PFSK-1 (cell line): Measurements from ENCODE around the gene HIRA.

Experiments
- FOXP2 ChIP-seq: optimal IDR thresholded peaks from 2 replicates; pipeline ENCODE3; 2011; ENCODE audit warnings: borderline replicate concordance, control low read depth, inconsistent platforms; ENCODE audit not compliant: insufficient read depth; ENCODE audit errors: extremely low read length, extremely low read depth
- POLR2AphosphoS5 ChIP-seq: IDR thresholded peaks from 2 replicates; pipeline ENCODE4 v1.6.1; 2012; ENCODE audit warnings: low read depth, mild to moderate bottlenecking, control low read depth, low read length, moderate library complexity
- REST ChIP-seq, 2 experiments: IDR thresholded peaks; 2 replicates each; pipeline versions ENCODE4 v1.6.1 to v1.8.0; 2011 to 2012; ENCODE audit warnings: low read depth in 2 of 2, low read length in 2 of 2, control low read depth in 1 of 2, inconsistent platforms in 1 of 2, mild to moderate bottlenecking in 1 of 2, moderate library complexity in 1 of 2; ENCODE audit not compliant: insufficient read depth in 1 of 2
- SIN3A ChIP-seq: IDR thresholded peaks from 2 replicates; pipeline ENCODE4 v1.6.1; 2012; ENCODE audit warnings: mild to moderate bottlenecking, low read length, moderate library complexity, borderline replicate concordance; ENCODE audit not compliant: insufficient read depth
- TAF1 ChIP-seq: IDR thresholded peaks from 2 replicates; pipeline ENCODE4 v1.6.1; 2012; ENCODE audit warnings: low read length, control low read depth, borderline replicate concordance; ENCODE audit not compliant: insufficient read depth

The HIRA gene

DNA sequence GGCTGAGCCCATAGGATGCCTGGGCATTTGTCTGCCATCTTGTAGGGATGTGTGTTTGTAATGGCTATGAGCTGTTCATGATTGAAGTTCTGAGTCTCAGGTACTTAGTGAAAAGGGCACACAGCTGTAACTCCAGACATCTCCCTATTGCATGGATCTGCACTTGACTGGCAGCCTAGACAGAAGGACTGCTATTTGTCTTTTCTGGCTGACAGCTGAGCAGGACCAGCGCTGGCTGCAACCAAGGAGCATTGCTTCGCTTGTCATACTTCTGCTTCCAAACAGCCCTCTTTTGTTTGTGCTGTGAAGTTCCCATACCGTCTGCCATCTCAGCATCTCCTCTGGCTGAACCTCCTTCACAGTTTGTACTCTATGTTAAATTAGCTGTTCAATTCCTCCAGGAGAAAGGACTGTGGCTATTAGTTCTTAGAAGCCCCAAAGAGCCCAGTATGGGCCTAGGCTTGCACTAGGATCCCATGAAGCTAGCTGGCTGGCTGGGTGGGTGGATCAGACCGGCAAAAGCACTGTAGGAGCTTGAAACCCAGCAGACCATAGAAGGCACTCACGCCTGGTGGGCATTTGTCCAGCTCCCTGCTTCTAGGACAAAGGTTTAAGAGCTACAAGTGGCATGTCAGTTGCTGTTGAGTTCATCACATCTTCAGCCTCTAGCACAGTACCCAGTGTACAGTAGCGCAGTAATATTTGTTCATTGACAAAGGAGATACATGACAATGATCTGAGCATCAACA, 20.4 kb downstream of the HIRA start:
- TF ChIP-seq POLR2AphosphoS5, result no peak
- no peak for TF ChIP-seq TAF1
- no peak for TF ChIP-seq FOXP2
- TF ChIP-seq REST (IDR thresholded peaks at IDR 0.05; ENCODE audit: insufficient read depth in 1 of 2, low read depth in 2 of 2, low read length in 2 of 2), result no peak
- no peak for TF ChIP-seq SIN3A

DNA sequence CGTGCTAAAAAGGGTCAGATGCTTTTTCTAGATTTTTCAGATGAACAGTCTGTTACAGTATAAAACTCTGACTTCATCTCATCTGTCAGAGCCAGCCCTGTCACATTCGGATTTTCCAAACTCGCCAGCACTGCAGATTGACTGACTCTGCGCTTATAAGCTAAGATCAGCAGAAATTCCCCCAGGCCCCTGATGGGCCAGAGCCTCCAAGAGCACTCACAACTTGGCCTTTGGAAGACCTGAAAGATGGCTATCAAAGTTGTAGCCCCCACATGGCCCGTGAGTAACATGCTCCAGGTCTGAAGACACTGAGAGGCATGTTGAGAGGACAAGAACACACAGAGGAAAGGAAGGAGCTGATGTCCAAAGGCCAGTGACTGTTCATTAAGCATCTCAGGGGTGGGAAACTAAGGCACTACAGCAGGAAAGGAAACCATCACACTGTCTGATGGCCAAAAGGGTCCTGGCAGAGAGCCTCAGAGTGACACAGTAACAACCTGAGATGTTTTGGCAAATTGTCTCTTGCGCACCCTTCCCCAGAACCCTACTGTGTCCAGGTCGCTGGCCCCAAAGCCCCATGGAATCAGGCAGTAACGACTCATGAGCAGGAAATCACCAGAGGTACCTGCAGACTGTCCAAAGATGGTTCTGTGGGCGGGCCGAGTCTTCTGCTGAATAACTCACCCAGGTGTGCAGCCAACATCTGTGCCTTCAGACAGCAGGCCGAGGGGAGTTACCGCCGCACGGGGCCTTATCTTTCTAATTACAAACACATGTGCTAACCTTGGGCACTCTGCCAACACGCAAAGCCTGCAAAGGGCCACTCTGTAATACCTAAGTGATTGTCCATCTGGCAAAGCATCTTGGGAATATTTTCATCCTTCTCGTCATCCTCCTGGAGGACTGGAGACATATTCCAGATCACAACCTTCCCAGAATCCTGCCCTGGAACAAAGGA, 23.6 kb downstream of the HIRA start:
- TF ChIP-seq SIN3A (no peak), REST (IDR thresholded peaks at IDR 0.05; ENCODE audit: insufficient read depth in 1 of 2, low read depth in 2 of 2, low read length in 2 of 2) (no peak), POLR2AphosphoS5 (no peak)

DNA sequence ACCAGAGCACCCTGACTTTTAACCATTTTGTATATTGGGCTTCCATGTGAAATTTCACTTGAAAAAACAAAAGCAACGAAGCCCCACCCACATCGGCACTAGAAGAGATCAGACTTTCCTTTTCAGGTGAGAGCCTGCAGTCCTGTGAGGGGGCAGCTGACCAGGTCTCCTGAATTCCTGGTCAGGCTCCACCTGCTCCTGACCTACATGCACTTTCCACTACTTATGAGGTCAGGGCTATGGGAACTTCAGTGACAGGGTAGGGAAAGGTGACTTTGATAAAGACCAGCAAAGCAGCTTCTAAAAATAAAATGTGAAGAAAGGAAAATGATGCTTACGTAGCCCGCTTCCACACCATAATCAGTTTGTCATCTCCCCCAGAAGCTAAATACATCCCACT, 24.7 kb downstream of the HIRA start:
- TF ChIP-seq FOXP2 (no peak), SIN3A (no peak), POLR2AphosphoS5 (no peak), TAF1 (no peak), REST (IDR thresholded peaks at IDR 0.05; ENCODE audit: insufficient read depth in 1 of 2, low read depth in 2 of 2, low read length in 2 of 2) (no peak)

DNA sequence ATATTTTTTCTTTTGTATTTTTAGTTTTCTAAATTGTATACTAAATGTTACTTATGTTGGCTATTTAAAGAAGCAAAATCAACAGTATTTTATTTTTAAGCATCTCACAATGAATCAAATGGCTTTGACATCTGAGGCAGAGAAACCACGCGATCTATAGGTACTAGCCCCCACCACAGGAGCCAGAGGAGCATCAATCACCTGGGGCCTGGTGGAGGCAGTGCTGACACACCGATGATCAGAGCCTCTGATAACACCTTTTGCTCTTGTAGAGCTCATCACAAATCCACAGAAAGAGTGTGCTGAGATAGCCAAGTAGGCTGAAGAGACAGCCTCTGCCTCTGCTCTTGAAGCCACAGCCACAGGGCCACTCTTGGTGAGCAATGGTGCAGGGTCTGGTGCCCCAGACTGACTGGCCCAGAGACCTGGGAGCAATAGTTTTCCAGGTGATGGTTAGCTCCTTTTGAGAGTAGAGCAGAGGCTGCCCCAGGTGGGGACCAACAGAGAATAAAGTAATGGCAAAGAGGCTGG, 25.2 kb downstream of the HIRA start:
- no peak for TF ChIP-seq REST (IDR thresholded peaks at IDR 0.05; ENCODE audit: insufficient read depth in 1 of 2, low read depth in 2 of 2, low read length in 2 of 2)
- no peak for TF ChIP-seq TAF1
- TF ChIP-seq POLR2AphosphoS5, result no peak
- no peak for TF ChIP-seq SIN3A
- no peak for TF ChIP-seq FOXP2
